Mesothelial cell of epicardium (in vitro differentiated cells): ENCODE data around the gene MUC6. TPM values are rescaled to one million over a fixed set of nuclear protein-coding genes. Genes with fewer than 3 reads are reported as not detected.

Experiments
- DNase-seq, 2 experiments: peaks; one replicate each; pipeline ENCODE4 v3.0.0; 2021; ENCODE audit warnings: low spot score in 2 of 2; ENCODE audit not compliant: unreplicated experiment in 2 of 2
- H3K27ac Mint-ChIP-seq: 2 replicates; pipeline ENCODE4 v1.8.0; 2021; ENCODE audit warnings: mixed read lengths
- H3K27me3 Mint-ChIP-seq: 2 replicates; pipeline ENCODE4 v1.8.0; 2021; ENCODE audit warnings: low read depth, mixed read lengths
- H3K36me3 Mint-ChIP-seq: 2 replicates; pipeline ENCODE4 v1.8.0; 2021; ENCODE audit warnings: mixed read lengths
- H3K4me1 Mint-ChIP-seq: 2 replicates; pipeline ENCODE4 v1.8.0; 2021; ENCODE audit warnings: mixed read lengths
- H3K4me3 Mint-ChIP-seq: 2 replicates; pipeline ENCODE4 v1.8.0; 2021; ENCODE audit warnings: mild to moderate bottlenecking, moderate library complexity, mixed read lengths
- H3K9me3 Mint-ChIP-seq: 2 replicates; pipeline ENCODE4 v1.8.0; 2021; ENCODE audit warnings: mixed read lengths
- total RNA-seq: library from RNA; stranded (reverse); gene quantifications from 3 replicates; pipeline ENCODE4 v1.2.1, GENCODE V29; 2021
- TF ChIP-seq, protein P1 (sequence below): fragments of 200-600 bp; sonication (generic); IDR thresholded peaks from one replicate; pipeline ENCODE4 v1.5.0; 2021; ENCODE audit warnings: antibody characterized with exemption; ENCODE audit not compliant: unreplicated experiment

Gene MUC6
- total RNA-seq, 1 donor from 2014 or later, result not detected

DNA sequence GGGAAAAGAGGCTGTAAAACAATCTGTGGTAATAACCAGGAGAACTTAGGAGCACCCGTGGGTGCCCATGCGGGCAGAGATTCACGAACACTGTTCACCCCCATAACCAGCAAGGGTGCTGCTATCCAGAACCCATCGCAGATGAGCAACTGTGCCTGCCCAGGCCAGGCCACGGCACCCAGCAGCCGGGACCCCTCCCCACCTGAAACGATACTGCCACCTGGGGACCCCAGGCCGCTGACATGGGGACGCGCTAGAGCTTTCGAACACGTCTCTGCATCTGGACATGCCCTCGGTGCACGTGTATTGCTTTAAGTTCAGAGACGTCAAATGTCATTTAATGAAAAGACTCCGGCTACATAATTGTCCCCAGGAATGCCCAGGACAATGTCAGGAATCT lies 23.9 kb upstream of the MUC6 start:
- no peak overlapping the region for H3K27ac Mint-ChIP-seq
- H3K27me3 Mint-ChIP-seq, result peaks cover 37% of the 10 kb centered on the region
- no peaks in the 10 kb centered on the region for H3K36me3 Mint-ChIP-seq
- H3K4me1 Mint-ChIP-seq, result no peaks in the 10 kb centered on the region
- H3K4me3 Mint-ChIP-seq, result no peak overlapping the region
- DNase-seq, result peak in 1 of 2 experiments; percentile 31
- H3K9me3 Mint-ChIP-seq, result peaks cover 12% of the 10 kb centered on the region
- TF ChIP-seq, protein P1, sequence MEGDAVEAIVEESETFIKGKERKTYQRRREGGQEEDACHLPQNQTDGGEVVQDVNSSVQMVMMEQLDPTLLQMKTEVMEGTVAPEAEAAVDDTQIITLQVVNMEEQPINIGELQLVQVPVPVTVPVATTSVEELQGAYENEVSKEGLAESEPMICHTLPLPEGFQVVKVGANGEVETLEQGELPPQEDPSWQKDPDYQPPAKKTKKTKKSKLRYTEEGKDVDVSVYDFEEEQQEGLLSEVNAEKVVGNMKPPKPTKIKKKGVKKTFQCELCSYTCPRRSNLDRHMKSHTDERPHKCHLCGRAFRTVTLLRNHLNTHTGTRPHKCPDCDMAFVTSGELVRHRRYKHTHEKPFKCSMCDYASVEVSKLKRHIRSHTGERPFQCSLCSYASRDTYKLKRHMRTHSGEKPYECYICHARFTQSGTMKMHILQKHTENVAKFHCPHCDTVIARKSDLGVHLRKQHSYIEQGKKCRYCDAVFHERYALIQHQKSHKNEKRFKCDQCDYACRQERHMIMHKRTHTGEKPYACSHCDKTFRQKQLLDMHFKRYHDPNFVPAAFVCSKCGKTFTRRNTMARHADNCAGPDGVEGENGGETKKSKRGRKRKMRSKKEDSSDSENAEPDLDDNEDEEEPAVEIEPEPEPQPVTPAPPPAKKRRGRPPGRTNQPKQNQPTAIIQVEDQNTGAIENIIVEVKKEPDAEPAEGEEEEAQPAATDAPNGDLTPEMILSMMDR, result no peak

DNA sequence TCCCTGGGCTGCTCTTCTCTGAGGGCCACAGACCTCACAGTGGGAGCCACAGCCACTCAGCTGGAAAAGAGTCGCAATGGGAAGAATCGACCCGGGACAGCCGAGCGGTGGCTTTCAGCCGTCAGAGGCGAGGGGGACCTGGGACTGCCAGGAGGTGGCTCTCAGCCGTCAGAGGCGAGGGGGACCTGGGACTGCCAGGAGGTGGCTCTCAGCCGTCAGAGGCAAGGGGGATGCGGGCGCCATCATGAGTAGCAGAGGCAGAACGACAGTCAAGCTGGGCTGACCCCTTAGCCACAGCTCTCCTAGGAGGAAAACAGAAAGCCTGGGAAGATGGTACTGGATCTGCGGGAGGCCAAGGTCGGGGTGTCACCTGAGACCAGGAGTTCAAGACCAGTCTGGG lies 23.2 kb upstream of the MUC6 start:
- H3K36me3 Mint-ChIP-seq, result no peaks in the 10 kb centered on the region
- peaks cover 3% of the 10 kb centered on the region for H3K4me1 Mint-ChIP-seq
- DNase-seq, result peak in 1 of 2 experiments; percentile 36

DNA sequence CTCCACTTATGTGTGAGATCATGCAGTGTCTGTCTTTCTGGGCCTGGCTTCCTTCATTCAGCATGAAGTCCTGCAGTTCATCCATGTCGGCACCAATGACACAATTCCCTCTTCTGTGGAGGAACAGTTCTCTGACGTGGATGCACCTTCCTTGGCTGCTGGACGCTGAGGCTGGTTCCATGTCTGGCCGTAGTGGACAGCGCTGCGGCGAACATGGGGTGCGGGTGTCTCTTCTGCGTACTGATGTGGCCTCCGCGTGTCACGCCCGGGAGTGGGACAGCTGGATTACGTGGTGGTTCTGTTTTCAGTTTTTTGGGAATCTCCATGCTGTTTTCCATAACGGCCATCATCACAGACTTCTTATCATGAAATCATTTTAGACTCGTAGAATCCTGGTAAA lies 21.3 kb upstream of the MUC6 start:
- Mint-ChIP-seq H3K27me3 (peaks cover 24% of the 10 kb centered on the region), H3K36me3 (no peaks in the 10 kb centered on the region), H3K9me3 (peaks cover 11% of the 10 kb centered on the region), H3K4me3 (no peak overlapping the region), H3K27ac (no peak overlapping the region), H3K4me1 (peaks cover 3% of the 10 kb centered on the region)
- peak in 1 of 2 experiments; percentile 30 for DNase-seq
- TF ChIP-seq, protein P1, result no peak

More for the DNA sequence above, 23.2 kb upstream of the MUC6 start:
- peaks cover 12% of the 10 kb centered on the region for H3K9me3 Mint-ChIP-seq
- TF ChIP-seq, protein P1, result no peak
- no peak overlapping the region for H3K4me3 Mint-ChIP-seq
- peaks cover 37% of the 10 kb centered on the region for H3K27me3 Mint-ChIP-seq
- no peak overlapping the region for H3K27ac Mint-ChIP-seq

DNA sequence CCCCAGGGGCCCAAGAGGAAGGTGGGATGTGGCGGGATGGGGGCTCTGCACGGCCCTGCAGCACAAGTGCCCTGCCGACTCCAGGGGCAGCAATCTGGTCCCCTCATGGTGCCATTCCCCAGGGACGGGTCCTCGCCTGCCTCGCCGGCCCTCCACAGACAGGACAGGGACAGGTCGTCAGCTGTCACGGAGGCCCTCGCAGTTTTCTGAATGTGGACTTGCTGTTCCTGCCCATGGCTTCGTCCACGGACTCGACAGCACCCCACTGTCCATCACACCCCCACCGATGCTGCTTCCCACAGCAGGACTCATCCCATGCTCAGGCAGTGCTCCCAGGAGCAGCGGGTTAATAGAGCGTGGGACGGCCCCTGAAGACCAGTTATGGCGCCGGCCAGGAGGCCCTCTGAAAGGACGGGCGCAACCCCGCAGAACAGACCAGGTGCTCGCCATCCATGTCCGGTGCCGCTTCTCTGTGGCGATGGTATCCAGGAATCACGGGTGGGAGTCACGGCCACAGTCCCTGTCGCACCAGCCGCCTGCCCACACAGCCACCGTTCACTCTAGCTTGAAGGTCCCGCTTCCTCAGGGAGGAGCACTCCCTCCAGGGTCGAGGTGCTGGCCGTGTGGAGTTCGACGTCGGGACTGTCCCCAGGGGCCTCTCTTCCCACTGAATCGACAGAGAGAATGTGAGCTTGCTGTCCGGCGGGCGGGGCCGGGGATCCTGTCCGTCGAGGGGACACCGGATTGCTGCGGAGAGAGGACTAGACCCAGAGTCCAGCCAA lies 19.7 kb upstream of the MUC6 start:
- Mint-ChIP-seq H3K36me3 (no peaks in the 10 kb centered on the region), H3K9me3 (no peaks in the 10 kb centered on the region), H3K27me3 (peaks cover 20% of the 10 kb centered on the region), H3K4me3 (no peak overlapping the region), H3K27ac (no peak overlapping the region), H3K4me1 (peaks cover 3% of the 10 kb centered on the region)
- TF ChIP-seq, protein P1, result no peak
- DNase-seq, result peak in 1 of 2 experiments; percentile 36

DNA sequence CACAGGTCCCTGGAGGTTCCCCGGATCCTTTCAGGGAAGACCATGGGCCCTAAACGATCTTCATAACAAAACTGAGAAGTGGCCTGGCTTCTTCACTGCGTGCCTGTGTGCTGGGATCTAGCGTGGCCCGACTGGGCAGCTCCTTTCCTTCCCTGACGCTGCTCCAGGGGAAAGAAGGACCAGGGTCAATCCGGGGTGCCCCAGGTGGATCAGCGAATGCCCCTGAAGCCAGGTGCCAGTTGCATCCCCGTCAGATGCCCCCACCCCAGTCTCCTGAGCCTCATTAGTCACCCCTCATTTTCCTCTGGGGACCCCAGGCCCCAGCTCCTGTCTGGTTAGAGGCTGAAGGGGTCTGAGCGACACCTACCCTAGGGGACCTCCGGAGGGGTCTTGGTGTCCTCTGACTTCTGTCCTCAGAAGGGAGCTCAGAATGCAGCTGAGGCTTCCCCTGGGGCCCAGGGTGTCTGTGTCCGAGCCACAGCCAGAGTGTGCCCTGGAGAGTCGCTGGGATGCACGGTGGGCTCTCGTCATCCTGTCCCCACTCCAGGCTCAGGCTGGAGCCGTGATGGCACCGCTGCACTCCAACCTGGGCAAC lies 18.7 kb upstream of the MUC6 start:
- peaks cover 19% of the 10 kb centered on the region for H3K27me3 Mint-ChIP-seq
- peak in 1 of 2 experiments; percentile 36 for DNase-seq
- H3K4me3 Mint-ChIP-seq, result no peak overlapping the region
- TF ChIP-seq, protein P1, result no peak
- H3K36me3 Mint-ChIP-seq, result no peaks in the 10 kb centered on the region
- H3K9me3 Mint-ChIP-seq, result no peaks in the 10 kb centered on the region
- H3K4me1 Mint-ChIP-seq, result peaks cover 3% of the 10 kb centered on the region
- H3K27ac Mint-ChIP-seq, result no peak overlapping the region
